GM06990 (cell line): ENCODE measurements around the gene ADAM30.

Experiments
- DNase-seq: peaks from one replicate; pipeline ENCODE4 v3.0.0-alpha.2; 2011; ENCODE audit not compliant: insufficient read length; ENCODE audit errors: extremely low read depth
- H3K27me3 ChIP-seq: replicated peaks from 2 replicates; pipeline ENCODE4 v1.6.0; 2011; ENCODE audit warnings: low read length; ENCODE audit not compliant: control insufficient read depth, insufficient read depth
- H3K36me3 ChIP-seq: 2 replicates; pipeline ENCODE4 v1.5.1; 2011; ENCODE audit warnings: low read length; ENCODE audit not compliant: control insufficient read depth, insufficient read depth
- H3K4me3 ChIP-seq: replicated peaks from 2 replicates; pipeline ENCODE4 v1.5.1; 2011; ENCODE audit warnings: low read depth, mild to moderate bottlenecking, control low read depth, low read length
- TF ChIP-seq, protein P1 (sequence below): IDR thresholded peaks from 2 replicates; pipeline ENCODE4 v1.5.1; 2011; ENCODE audit warnings: low read length, control low read depth, mild to moderate bottlenecking, inconsistent platforms; ENCODE audit not compliant: insufficient read depth, poor library complexity, severe bottlenecking

ADAM30 gene

DNA sequence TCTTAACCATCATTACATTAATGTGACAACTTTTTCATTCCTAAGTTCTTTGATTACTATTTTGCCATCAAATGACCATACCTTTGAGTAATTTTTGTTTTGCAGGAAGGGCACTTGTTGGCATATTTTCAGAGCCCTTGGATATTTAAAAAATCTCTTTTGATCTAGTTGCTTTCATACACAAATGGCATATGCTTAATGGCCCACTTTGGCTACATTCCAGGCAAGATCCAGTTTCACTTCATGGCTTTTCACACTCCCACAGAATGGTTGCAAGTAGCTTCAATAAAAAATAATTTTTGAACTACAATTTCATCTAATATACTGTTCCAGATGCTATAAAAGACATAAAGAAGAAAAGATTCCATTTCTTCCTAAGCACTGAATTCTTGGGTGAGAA lies 18.1 kb downstream of the ADAM30 start:
- no peak for DNase-seq
- no peak overlapping the region for H3K4me3 ChIP-seq
- no peaks in the 10 kb centered on the region for H3K27me3 ChIP-seq
- TF ChIP-seq, protein P1, sequence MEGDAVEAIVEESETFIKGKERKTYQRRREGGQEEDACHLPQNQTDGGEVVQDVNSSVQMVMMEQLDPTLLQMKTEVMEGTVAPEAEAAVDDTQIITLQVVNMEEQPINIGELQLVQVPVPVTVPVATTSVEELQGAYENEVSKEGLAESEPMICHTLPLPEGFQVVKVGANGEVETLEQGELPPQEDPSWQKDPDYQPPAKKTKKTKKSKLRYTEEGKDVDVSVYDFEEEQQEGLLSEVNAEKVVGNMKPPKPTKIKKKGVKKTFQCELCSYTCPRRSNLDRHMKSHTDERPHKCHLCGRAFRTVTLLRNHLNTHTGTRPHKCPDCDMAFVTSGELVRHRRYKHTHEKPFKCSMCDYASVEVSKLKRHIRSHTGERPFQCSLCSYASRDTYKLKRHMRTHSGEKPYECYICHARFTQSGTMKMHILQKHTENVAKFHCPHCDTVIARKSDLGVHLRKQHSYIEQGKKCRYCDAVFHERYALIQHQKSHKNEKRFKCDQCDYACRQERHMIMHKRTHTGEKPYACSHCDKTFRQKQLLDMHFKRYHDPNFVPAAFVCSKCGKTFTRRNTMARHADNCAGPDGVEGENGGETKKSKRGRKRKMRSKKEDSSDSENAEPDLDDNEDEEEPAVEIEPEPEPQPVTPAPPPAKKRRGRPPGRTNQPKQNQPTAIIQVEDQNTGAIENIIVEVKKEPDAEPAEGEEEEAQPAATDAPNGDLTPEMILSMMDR: no peak
- no peaks in the 10 kb centered on the region for H3K36me3 ChIP-seq

GRCh38 chr1:119874186-119874585 lies 22.1 kb downstream of the ADAM30 start:
- no peak overlapping the region for H3K4me3 ChIP-seq
- H3K27me3 ChIP-seq: no peaks in the 10 kb centered on the region
- TF ChIP-seq, protein P1: no peak
- no peak for DNase-seq
- H3K36me3 ChIP-seq: no peaks in the 10 kb centered on the region

GRCh38 chr1:119873135-119874015 lies 22.9 kb downstream of the ADAM30 start:
- TF ChIP-seq, protein P1: no peak

GRCh38 chr1:119871881-119872280 lies 24.4 kb downstream of the ADAM30 start:
- no peaks in the 10 kb centered on the region for H3K36me3 ChIP-seq
- DNase-seq: no peak
- no peaks in the 10 kb centered on the region for H3K27me3 ChIP-seq
- H3K4me3 ChIP-seq: no peak overlapping the region
- TF ChIP-seq, protein P1: no peak

More at GRCh38 chr1:119873135-119874015, 22.9 kb downstream of the ADAM30 start:
- no peaks in the 10 kb centered on the region for H3K27me3 ChIP-seq
- no peak for DNase-seq
- H3K36me3 ChIP-seq: no peaks in the 10 kb centered on the region
- no peak overlapping the region for H3K4me3 ChIP-seq

DNA sequence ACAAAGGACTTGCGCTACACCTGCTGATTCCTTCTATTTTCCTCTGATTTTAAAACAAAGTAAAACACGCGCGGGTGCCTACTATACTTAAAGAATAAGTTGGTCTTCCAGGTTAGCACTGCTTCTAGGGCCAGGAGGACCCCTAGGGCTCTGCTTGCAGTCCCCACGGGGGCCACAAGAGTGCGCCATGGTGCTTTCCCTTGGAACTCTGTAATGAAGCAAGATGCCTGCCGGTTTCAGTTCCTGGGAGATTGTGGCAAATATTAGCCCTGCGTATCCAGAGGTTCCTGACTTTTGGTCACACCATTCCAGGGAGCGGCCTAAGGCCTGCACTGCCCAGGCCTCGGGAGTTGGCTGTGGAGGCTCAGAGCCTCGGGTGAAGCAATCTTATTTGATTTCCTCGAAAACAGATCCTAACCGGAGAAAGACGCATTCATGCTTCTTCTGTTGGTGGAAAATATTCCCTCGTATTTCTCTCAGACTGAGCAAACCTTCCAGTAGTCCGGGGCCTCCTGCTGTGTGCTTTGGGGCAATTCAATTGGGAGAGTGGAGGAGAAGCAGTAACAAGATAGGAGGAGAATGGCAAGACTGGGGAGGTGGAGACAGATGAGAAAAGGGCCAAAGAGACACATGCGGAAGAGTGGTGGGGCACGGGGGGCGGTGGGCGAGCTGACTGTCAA lies 25.3 kb downstream of the ADAM30 start:
- TF ChIP-seq, protein P1: peak; percentile 96
- no peaks in the 10 kb centered on the region for H3K36me3 ChIP-seq
- H3K4me3 ChIP-seq: no peak overlapping the region
- DNase-seq: peak; percentile 41
- no peaks in the 10 kb centered on the region for H3K27me3 ChIP-seq
